ENCODE data around the gene E2F8. TPM values are rescaled to one million over a fixed set of nuclear protein-coding genes. Genes with fewer than 3 reads are reported as not detected.

E2F8 gene
- total RNA-seq, 4 donors from 2014 or later: 0.34 TPM; not detected in 3

- TF ChIP-seq, protein P1, sequence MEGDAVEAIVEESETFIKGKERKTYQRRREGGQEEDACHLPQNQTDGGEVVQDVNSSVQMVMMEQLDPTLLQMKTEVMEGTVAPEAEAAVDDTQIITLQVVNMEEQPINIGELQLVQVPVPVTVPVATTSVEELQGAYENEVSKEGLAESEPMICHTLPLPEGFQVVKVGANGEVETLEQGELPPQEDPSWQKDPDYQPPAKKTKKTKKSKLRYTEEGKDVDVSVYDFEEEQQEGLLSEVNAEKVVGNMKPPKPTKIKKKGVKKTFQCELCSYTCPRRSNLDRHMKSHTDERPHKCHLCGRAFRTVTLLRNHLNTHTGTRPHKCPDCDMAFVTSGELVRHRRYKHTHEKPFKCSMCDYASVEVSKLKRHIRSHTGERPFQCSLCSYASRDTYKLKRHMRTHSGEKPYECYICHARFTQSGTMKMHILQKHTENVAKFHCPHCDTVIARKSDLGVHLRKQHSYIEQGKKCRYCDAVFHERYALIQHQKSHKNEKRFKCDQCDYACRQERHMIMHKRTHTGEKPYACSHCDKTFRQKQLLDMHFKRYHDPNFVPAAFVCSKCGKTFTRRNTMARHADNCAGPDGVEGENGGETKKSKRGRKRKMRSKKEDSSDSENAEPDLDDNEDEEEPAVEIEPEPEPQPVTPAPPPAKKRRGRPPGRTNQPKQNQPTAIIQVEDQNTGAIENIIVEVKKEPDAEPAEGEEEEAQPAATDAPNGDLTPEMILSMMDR (IDR thresholded peaks at IDR 0.05; ENCODE audit: low read depth): no peak
Measured at GRCh38 chr11:19193916-19194315, 46.8 kb downstream of the E2F8 start.

DNA sequence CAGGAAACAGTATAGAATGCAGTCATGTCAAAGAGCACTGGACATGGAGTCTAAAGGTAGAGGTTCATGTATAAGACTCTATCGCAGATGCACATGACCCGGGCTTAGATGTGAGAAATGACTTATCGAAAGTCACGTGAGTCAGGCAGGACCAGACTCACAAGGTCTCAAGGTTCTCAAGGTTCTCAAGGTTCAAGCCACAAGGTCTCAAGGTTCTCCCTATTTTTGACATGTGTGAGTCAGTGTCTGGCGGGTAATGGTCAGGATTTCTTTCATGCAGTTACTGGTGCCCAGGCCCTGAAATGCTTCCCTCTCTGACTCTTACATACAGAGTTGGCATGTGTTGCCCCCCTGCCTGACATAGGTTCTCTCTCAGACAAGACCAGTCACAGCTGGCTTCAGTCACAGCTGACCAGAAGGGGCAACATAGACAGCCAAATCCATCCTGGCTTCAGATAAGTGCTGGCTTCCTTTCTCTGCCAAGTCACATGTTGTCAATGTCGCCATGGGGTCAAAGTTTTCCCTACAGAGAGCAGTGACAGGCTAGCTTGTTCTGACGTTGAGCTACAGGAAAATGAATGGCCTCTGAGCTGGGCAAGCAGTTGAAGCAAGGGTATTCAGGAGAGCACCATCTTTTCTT, 49.1 kb downstream of the E2F8 start:
- TF ChIP-seq, protein P1 (IDR thresholded peaks at IDR 0.05; ENCODE audit: low read depth): no peak

GRCh38 chr11:19187833-19188258, 52.9 kb downstream of the E2F8 start:
- TF ChIP-seq, protein P1 (IDR thresholded peaks at IDR 0.05; ENCODE audit: low read depth): no peak

- TF ChIP-seq, protein P1 (IDR thresholded peaks at IDR 0.05; ENCODE audit: low read depth): no peak
Measured at GRCh38 chr11:19187114-19187832, 53.5 kb downstream of the E2F8 start.

DNA sequence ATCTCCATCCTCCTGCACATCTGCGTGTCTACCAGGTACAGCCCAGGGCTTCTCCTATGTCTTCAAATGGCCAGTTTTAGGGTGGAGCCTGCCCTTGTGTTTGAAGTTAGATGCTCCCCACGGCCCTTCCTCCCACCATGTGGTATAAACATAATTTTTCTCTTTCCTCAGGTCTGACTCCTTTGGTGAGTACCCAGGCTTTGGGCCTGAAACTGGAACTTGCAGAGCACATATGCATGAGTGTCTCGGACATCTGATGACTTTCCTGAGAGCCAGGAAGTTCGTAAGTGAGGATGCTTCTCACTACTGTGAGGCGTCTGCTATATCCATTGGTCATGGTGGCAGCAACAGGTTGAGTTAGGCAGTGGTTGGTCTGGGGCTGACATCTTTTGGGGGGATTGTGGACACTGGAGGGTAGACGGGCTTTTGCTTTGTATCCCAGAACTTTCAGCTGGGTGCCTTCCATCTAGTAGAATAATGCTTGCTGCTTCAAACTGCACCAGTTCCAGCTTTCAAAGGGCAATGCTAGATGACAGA, 55.2 kb downstream of the E2F8 start:
- TF ChIP-seq, protein P1 (IDR thresholded peaks at IDR 0.05; ENCODE audit: low read depth): no peak

DNA sequence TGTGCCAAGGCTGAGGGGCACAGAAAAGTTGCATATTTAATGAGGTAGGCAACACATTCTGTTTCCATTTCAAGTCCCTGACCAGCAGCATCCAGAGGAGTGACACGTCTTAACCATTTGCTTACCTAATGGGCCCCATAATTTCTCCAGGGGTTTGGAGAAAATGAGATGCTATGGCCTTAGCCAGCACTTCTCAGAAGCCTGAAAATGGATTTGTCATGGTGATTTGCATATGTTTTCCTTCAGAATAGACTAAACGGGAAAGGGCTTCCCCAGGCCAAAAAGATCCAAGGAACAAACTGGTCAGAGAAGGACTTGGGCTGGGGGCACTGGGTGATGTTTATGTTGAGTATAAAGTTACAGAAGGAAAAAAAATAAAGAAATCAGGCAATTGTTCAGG, 55.7 kb downstream of the E2F8 start:
- TF ChIP-seq, protein P1 (IDR thresholded peaks at IDR 0.05; ENCODE audit: low read depth): no peak

- TF ChIP-seq, protein P1 (IDR thresholded peaks at IDR 0.05; ENCODE audit: low read depth): no peak
Measured at GRCh38 chr11:19183646-19184045, 57.1 kb downstream of the E2F8 start.

Data from subcutaneous adipose tissue (tissue), 4 donors.